Body of pancreas (tissue), 4 donors: ENCODE results near the gene MAB21L4. TPM values are rescaled to one million over a fixed set of nuclear protein-coding genes. Genes with fewer than 3 reads are reported as not detected.

Experiments
- ATAC-seq: fragments of 150-250 bp; one replicate; pipeline ENCODE4 v1.9.1; 2016
- DNase-seq, 4 donors: peaks; one replicate each; pipeline ENCODE4 v3.0.0-alpha.2; 2019
- H3K27ac ChIP-seq, 4 donors: fragments of 200-600 bp; sonication (generic); 1 replicate in 3 of 4; 2 replicates in 1 of 4; pipeline versions ENCODE4 v1.5.1 to v1.6.1; 2016 to 2019; ENCODE audit warnings: mild to moderate bottlenecking in 1 of 4, mixed read lengths in 1 of 4, moderate library complexity in 1 of 4
- H3K27me3 ChIP-seq, 2 donors: fragments of 200-600 bp; sonication (generic); one replicate each; pipeline ENCODE4 v1.6.0; 2016; ENCODE audit warnings: mild to moderate bottlenecking in 1 of 2
- H3K36me3 ChIP-seq, 2 donors: fragments of 200-600 bp; sonication (generic); replicated peaks in 1 of 2; 2 replicates each; pipeline ENCODE4 v1.5.1; 2016; ENCODE audit warnings: low read depth in 2 of 2; ENCODE audit not compliant: insufficient read depth in 1 of 2
- H3K4me1 ChIP-seq: fragments of 200-600 bp; sonication (generic); one replicate; pipeline ENCODE4 v1.6.0; 2016
- H3K4me3 ChIP-seq, 2 donors: fragments of 200-600 bp; sonication (generic); 1 replicate in 1 of 2; 2 replicates in 1 of 2; pipeline ENCODE4 v1.5.1; 2016 to 2019
- H3K9me3 ChIP-seq, 3 donors: fragments of 200-600 bp; sonication (generic); 1 replicate in 2 of 3; 2 replicates in 1 of 3; pipeline ENCODE4 v1.5.1; 2016
- CTCF ChIP-seq, 7 experiments: fragments of 450-650 bp in 4 of 7; fragments of 200-600 bp in 3 of 7; sonication (generic) in 3 of 7; IDR thresholded peaks; one replicate each; pipeline ENCODE4 v1.5.1; 2016 to 2019; ENCODE audit warnings: antibody characterized with exemption in 7 of 7
- POLR2A ChIP-seq, 3 donors: fragments of 450-650 bp; IDR thresholded peaks; one replicate each; pipeline ENCODE4 v1.6.1; 2016; ENCODE audit warnings: antibody characterized with exemption in 3 of 3, mild to moderate bottlenecking in 2 of 3
- WGBS, 2 donors: methylation state at CpG; one replicate each; pipeline ENCODE4 v1.1.5; 2017; 5-methylcytosine and 5-hydroxymethylcytosine counted together
- intact Hi-C: fragments of 100-400 bp; cut with DNase I; formaldehyde crosslinking; loops from one replicate; pipeline ENCODE4 v1.15.1; 2023
- total RNA-seq, 2 donors: library from RNA; depleted of rRNA; stranded (reverse); fragments of >200 nt; gene quantifications; one replicate each; pipeline ENCODE4 v1.1.0, GENCODE V29; 2016

Gene MAB21L4
- total RNA-seq, 2 donors from 2014 or later, result 0.26 TPM; not detected in 1

- peak overlapping the region in 1 of 4 donors; percentile 24 for H3K27ac ChIP-seq
- H3K36me3 ChIP-seq, result no peaks in the 10 kb centered on the region
- peaks cover 15% of the 10 kb centered on the region for H3K4me1 ChIP-seq
- ATAC-seq (no peak), DNase-seq (no peak)
- no peaks in the 10 kb centered on the region for H3K27me3 ChIP-seq
- H3K9me3 ChIP-seq, result no peaks in the 10 kb centered on the region
- H3K4me3 ChIP-seq, result no peak overlapping the region
- WGBS, 2 donors, result 72 to 82% methylated on average over 6 to 17 of the region's 17 CpGs
- intact Hi-C loops, result no loop called here
- TF ChIP-seq POLR2A (IDR thresholded peaks at IDR 0.05), result no peak
- no peak for TF ChIP-seq CTCF (IDR thresholded peaks at IDR 0.05)
Measured at GRCh38 chr2:240898108-240898730, 2.3 kb upstream of the MAB21L4 start.

GRCh38 chr2:240896871-240897692, 1.1 kb upstream of the MAB21L4 start:
- Histone ChIP-seq H3K4me3 (no peak overlapping the region), H3K4me1 (peaks cover 15% of the 10 kb centered on the region), H3K27ac (no peak overlapping the region), H3K36me3 (no peaks in the 10 kb centered on the region), H3K9me3 (no peaks in the 10 kb centered on the region), H3K27me3 (no peaks in the 10 kb centered on the region)
- peak in 3 of 4 donors; percentile 35 to 78 (median 59) for DNase-seq
- intact Hi-C loops, result no loop called here
- TF ChIP-seq POLR2A (IDR thresholded peaks at IDR 0.05) (no peak), CTCF (IDR thresholded peaks at IDR 0.05) (no peak)
- ATAC-seq, result peak; percentile 16
- 60 to 87% methylated on average over 5 to 21 of the region's 23 CpGs for WGBS, 2 donors

GRCh38 chr2:240896394-240896793, 438 bp upstream of the MAB21L4 start:
- Histone ChIP-seq H3K36me3 (no peaks in the 10 kb centered on the region), H3K4me1 (peaks cover 15% of the 10 kb centered on the region), H3K27me3 (no peaks in the 10 kb centered on the region), H3K9me3 (no peaks in the 10 kb centered on the region), H3K4me3 (no peak overlapping the region), H3K27ac (no peak overlapping the region)
- ATAC-seq, result no peak
- 29% methylated on average over 7 of the region's 7 CpGs; no CpG with 5 or more reads in 1 of the 2 donors for WGBS, 2 donors
- intact Hi-C loops, result no loop called here
- no peak for DNase-seq
- TF ChIP-seq CTCF (IDR thresholded peaks at IDR 0.05), result no peak
- TF ChIP-seq POLR2A (IDR thresholded peaks at IDR 0.05), result no peak

GRCh38 chr2:240894836-240895558, 959 bp downstream of the MAB21L4 start:
- 72 to 82% methylated on average over 17 to 27 of the region's 28 CpGs for WGBS, 2 donors
- Histone ChIP-seq H3K9me3 (no peaks in the 10 kb centered on the region), H3K36me3 (no peaks in the 10 kb centered on the region), H3K4me3 (no peak overlapping the region), H3K27ac (no peak overlapping the region), H3K4me1 (peaks cover 15% of the 10 kb centered on the region), H3K27me3 (no peaks in the 10 kb centered on the region)
- intact Hi-C loops, result no loop called here
- TF ChIP-seq POLR2A (IDR thresholded peaks at IDR 0.05), result no peak
- TF ChIP-seq CTCF (IDR thresholded peaks at IDR 0.05), result no peak
- DNase-seq (no peak), ATAC-seq (no peak)
